GM03348 (cell line): Measurements from ENCODE around the gene SNX7.

Experiments used
- DNase-seq: peaks from one replicate; pipeline ENCODE4 v3.0.0; 2012; ENCODE audit warnings: low spot score

SNX7 gene

DNA sequence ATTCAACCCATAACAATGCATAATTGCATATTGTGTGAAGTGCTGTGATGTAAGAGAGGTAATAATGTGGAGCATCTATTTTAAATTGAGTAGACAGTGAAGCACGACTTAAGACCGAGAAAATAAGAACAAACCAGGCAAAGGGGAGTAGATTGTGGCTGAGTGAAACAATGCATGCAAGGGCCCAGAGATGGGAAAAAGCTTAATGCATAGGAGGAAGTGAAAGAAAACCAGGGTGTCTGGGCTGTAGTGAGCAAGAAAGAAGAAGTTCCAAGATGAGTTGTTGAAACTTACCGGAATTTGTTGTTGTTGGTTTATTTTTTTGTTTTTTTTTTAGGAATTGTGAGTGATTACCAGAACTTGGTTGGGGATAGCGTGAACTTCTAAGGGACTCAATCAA lies 104.7 kb downstream of the SNX7 start:
- no peak for DNase-seq

DNA sequence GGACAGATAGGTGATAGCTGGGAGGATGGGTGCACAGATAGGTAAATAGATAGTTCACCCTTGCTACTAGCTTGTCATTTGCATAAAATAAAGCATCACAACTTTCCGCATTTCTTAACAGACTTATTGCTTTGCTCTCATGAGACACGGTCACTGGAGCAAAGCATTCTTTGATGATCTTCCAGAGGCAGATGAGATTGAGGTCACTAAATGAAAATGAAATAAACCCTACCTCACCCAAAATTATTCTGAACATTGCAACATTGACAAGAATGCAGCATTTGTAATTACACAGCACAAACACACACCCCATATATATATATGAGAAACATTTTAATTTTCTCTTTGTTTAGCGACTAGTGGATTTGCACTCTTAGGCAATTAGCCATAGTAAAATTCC lies 107.6 kb downstream of the SNX7 start:
- no peak for DNase-seq

DNA sequence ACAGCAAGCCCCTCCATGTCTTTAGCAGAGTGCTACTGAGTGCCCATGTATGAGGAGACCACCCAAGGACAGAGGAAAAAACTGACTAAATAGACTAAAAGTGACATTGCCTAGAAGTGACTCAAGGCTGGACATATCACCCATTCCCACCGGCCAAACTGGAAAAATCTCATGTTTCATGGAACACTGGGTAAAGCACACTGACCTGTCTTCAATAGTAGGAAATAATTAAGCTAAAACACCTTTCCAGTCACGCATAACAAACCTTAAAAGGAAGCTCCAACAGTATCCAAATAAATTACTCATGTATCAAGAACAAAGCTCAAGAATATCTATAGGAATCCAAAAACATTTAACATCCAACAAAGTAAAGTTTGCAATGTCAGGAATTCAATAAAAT lies 120.4 kb downstream of the SNX7 start:
- DNase-seq = no peak

DNA sequence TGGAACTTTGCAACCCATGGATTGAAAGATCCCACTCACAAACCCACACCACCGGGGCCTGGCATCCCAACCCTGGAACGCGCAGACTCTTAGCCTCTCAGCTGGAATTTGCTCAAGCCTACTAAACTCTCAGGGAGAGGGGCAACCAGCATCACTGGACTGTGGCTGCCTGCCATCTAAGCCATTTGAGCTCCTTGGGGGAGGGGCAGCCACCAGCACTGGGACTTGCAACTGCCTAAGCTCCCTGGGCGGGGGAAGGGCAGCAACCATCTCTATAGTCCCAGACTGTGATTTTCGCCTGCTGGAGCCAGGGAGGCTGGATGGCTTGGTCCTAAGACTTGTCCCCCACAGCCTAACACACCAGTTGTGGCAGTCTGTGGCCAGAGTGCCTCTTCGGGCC lies 122.3 kb downstream of the SNX7 start:
- no peak for DNase-seq

DNA sequence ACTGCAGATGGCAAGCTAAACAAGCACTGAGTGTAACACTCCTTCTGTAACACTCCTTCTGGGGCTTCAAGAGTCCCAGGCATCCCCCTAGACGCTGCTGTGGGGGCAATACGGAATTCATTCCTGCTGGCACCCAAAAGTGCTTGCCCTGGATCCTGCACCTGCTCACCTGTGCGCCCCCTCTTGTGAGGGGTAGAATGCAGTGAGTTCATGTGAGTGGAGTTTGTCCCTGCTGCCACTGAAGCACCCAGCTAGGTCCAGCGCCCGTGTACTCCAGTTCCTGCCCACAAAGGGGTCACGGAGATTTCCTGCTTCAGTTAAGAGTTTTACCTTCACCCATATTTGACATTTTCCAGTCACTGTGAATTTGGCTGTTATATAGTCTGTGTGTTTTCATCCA lies 130.0 kb downstream of the SNX7 start:
- no peak for DNase-seq

DNA sequence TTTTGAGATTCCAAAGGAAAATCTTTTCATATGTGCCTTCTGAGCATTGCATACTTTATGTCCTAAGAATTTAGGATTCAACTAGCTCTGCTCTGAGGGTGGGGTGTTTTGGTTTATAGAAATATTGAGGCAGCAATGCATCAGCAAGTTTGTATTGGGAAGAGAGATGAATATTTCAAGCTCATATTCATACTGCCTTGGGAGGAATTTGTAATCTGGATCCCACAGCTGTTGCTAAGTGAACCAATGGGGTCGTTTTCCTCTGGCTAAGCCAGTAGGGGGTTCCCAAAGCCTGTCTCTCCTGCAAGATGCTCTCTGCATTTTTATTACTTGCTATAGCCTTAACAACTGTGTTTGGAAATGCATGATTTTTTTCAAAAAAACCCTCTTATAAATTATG lies 130.6 kb downstream of the SNX7 start:
- peak; percentile 10 for DNase-seq

GRCh38 chr1:98793136-98793535 lies 131.6 kb downstream of the SNX7 start:
- no peak for DNase-seq

GRCh38 chr1:98794196-98794886 lies 132.8 kb downstream of the SNX7 start:
- DNase-seq = peak; percentile 75

GRCh38 chr1:98796049-98796448 lies 134.5 kb downstream of the SNX7 start:
- DNase-seq = no peak

- no peak for DNase-seq
These were observed 136.0 kb downstream of the SNX7 start for GRCh38 chr1:98797506-98797905.
